Parathyroid adenoma (tissue), 2 donors: ENCODE measurements around the gene REPS2.

Source experiments
- H2AFZ ChIP-seq: fragments of 300-600 bp; sonication (generic); one replicate; pipeline ENCODE4 v1.7.0; 2017; ENCODE audit warnings: antibody characterized with exemption, mild to moderate bottlenecking
- H3K27ac ChIP-seq: fragments of 300-600 bp; sonication (generic); one replicate; pipeline ENCODE4 v1.7.0; 2017
- H3K27me3 ChIP-seq: fragments of 300-600 bp; sonication (generic); one replicate; pipeline ENCODE4 v1.7.0; 2017; ENCODE audit warnings: low read length; ENCODE audit not compliant: control insufficient read depth, insufficient read depth
- H3K36me3 ChIP-seq: fragments of 300-600 bp; sonication (generic); one replicate; pipeline ENCODE4 v1.7.0; 2017; ENCODE audit warnings: low read length; ENCODE audit not compliant: control insufficient read depth, insufficient read depth
- H3K4me1 ChIP-seq: fragments of 300-600 bp; sonication (generic); one replicate; pipeline ENCODE4 v1.7.0; 2017; ENCODE audit warnings: control low read depth
- H3K4me2 ChIP-seq: fragments of 300-600 bp; sonication (generic); one replicate; pipeline ENCODE4 v1.7.0; 2017; ENCODE audit warnings: low read length
- H3K4me3 ChIP-seq: fragments of 300-600 bp; sonication (generic); one replicate; pipeline ENCODE4 v1.7.0; 2017; ENCODE audit warnings: low read depth, low read length
- H3K79me2 ChIP-seq: fragments of 300-600 bp; sonication (generic); one replicate; pipeline ENCODE4 v1.7.0; 2017; ENCODE audit warnings: control low read depth
- H3K9ac ChIP-seq: fragments of 300-600 bp; sonication (generic); one replicate; pipeline ENCODE4 v1.7.0; 2017; ENCODE audit warnings: mild to moderate bottlenecking
- H3K9me3 ChIP-seq: fragments of 300-600 bp; sonication (generic); one replicate; pipeline ENCODE4 v1.7.0; 2017; ENCODE audit warnings: low read length; ENCODE audit not compliant: control insufficient read depth
- TF ChIP-seq, protein P1 (sequence below): fragments of 300-600 bp; sonication (generic); IDR thresholded peaks from one replicate; pipeline ENCODE4 v1.7.0; 2017; ENCODE audit warnings: antibody characterized with exemption, mild to moderate bottlenecking
- donor health status: primary hyperparathyroidism.

REPS2 gene

DNA sequence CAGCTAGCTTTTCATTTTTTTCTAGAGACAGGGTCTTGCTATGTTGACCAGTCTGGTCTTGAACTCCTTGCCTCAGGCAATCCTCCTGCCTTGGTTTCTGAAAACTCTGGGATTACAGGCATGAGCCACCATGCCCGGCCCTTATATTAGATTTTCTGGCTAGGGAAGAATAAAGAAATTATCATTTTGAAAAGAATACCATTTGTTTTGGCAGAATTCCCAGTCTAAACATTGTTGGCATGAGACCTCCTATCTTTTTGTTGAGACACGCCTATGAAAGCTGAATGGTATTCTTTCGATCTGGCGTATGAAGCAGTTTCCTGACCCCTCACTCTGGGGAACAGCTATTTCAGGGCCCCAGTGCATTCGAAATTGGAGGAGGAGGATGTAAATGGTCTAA lies 107.0 kb downstream of the REPS2 start:
- Histone ChIP-seq H3K4me3 (no peak overlapping the region), H3K36me3 (no peaks in the 10 kb centered on the region), H3K79me2 (peaks cover 6% of the 10 kb centered on the region), H3K27ac (no peak overlapping the region), H3K9me3 (no peaks in the 10 kb centered on the region), H3K4me2 (no peak overlapping the region), H3K27me3 (no peaks in the 10 kb centered on the region), H2AFZ (no peak overlapping the region), H3K4me1 (no peaks in the 10 kb centered on the region), H3K9ac (no peak overlapping the region)
- TF ChIP-seq, protein P1, sequence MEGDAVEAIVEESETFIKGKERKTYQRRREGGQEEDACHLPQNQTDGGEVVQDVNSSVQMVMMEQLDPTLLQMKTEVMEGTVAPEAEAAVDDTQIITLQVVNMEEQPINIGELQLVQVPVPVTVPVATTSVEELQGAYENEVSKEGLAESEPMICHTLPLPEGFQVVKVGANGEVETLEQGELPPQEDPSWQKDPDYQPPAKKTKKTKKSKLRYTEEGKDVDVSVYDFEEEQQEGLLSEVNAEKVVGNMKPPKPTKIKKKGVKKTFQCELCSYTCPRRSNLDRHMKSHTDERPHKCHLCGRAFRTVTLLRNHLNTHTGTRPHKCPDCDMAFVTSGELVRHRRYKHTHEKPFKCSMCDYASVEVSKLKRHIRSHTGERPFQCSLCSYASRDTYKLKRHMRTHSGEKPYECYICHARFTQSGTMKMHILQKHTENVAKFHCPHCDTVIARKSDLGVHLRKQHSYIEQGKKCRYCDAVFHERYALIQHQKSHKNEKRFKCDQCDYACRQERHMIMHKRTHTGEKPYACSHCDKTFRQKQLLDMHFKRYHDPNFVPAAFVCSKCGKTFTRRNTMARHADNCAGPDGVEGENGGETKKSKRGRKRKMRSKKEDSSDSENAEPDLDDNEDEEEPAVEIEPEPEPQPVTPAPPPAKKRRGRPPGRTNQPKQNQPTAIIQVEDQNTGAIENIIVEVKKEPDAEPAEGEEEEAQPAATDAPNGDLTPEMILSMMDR: no peak

DNA sequence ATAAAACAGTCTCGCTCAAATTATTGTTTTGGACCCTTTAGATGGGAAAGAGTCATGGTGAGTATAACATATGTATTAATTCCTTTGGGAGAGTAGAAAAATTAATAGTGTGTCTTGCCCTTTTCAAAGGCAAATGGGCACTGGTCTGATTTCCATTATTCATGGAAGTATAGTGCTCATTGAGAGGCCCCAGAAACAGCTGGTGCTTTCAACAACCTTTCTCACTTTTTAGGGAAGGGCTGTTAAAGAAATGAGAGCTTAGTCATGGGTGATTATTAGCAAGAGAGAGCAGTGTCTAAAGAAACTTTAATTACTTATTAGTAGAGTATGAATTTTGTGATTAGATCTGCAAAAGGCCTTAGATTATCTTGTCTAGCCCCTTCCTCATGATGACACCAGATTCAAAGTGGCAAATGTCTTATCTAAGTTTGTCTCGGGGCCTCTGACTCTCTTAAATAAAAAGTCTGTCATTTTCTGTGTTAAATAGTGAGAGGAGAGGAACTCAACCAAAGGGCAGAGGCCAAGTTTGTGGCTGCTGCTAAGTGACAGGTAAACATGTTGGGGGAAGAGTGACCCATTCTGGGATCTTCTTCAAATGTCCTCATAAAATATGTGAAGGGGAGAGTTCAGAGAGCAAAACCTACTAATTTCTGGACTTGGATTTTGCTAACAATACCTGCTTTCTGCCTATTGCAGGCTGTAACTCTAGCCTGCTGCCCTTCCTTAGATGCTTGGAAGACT lies 110.6 kb downstream of the REPS2 start:
- Histone ChIP-seq H3K27me3 (no peaks in the 10 kb centered on the region), H3K4me3 (no peak overlapping the region), H3K9ac (no peak overlapping the region), H3K4me1 (no peaks in the 10 kb centered on the region), H3K4me2 (no peak overlapping the region), H3K27ac (no peak overlapping the region), H3K9me3 (no peaks in the 10 kb centered on the region), H3K79me2 (peaks cover 6% of the 10 kb centered on the region), H3K36me3 (no peaks in the 10 kb centered on the region), H2AFZ (no peak overlapping the region)
- TF ChIP-seq, protein P1: no peak

DNA sequence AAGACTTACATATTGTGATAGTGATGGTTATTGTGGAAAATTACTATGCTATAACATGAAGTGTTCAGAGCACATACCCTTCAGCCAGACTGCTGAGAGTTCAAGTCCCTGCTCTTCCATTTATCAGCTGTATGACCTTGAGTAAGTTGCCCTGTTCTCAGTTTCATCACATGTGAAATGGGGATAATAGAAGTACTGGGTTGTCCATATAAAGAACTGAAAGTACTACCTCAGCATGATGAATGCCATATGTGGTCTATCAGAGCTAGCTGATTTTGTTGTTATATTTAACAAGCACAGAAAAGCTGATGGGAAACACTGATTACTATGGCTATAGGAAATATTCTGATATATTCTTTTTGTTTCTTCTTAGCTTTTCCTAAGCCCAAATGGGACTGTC lies 115.6 kb downstream of the REPS2 start:
- Histone ChIP-seq H3K79me2 (peaks cover 6% of the 10 kb centered on the region), H3K4me2 (no peak overlapping the region), H3K9me3 (no peaks in the 10 kb centered on the region), H3K9ac (no peak overlapping the region), H3K27me3 (no peaks in the 10 kb centered on the region), H3K27ac (no peak overlapping the region), H3K4me1 (no peaks in the 10 kb centered on the region), H3K4me3 (no peak overlapping the region), H2AFZ (no peak overlapping the region), H3K36me3 (no peaks in the 10 kb centered on the region)
- TF ChIP-seq, protein P1: no peak

DNA sequence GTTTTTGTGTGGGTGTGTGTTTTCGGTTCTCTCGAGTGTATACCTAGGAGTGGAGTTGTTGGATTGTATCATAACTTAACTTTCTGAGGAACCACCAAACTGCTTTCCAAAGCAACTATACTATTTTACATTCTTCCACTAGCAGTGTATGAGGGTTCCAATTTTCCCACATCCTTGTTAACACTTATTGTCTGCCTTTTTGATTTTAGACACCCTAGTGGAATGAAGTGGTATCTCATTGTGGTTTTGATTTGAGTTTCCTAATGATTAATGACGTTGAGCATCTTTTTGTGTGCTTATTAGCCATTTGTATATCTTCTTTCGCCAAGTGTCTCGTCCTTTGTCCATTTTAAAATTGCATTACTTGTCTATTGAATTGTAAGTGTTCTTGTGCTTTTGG lies 118.6 kb downstream of the REPS2 start:
- H3K4me2 ChIP-seq: no peak overlapping the region
- H3K79me2 ChIP-seq: no peaks in the 10 kb centered on the region
- no peak overlapping the region for H2AFZ ChIP-seq
- H3K36me3 ChIP-seq: no peaks in the 10 kb centered on the region
- TF ChIP-seq, protein P1: no peak
- H3K4me3 ChIP-seq: no peak overlapping the region
- no peak overlapping the region for H3K9ac ChIP-seq
- no peaks in the 10 kb centered on the region for H3K27me3 ChIP-seq
- H3K27ac ChIP-seq: no peak overlapping the region
- peaks cover 3% of the 10 kb centered on the region for H3K4me1 ChIP-seq
- H3K9me3 ChIP-seq: no peaks in the 10 kb centered on the region

DNA sequence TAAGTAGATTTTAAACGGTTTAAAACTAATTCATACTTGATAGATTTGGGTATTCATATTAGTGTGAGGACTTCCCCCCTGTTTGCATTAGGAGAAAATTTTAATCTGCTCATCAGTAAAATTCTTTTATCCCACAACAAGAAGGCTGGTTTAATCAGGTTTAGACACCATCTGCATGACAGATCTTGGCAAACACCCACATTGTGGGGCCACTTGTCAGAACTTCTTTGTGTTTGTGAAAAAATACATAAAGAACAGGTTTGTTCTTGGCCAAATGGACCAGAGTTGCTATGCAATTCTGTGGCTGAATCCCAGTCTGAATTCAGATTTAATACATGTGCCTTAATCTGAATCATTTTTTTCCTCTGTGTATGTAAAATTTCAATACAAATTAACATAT lies 121.1 kb downstream of the REPS2 start:
- no peaks in the 10 kb centered on the region for H3K27me3 ChIP-seq
- H3K9ac ChIP-seq: no peak overlapping the region
- H3K4me1 ChIP-seq: peaks cover 12% of the 10 kb centered on the region
- H3K27ac ChIP-seq: peak overlapping the region; percentile 55
- no peaks in the 10 kb centered on the region for H3K36me3 ChIP-seq
- H2AFZ ChIP-seq: no peak overlapping the region
- no peaks in the 10 kb centered on the region for H3K9me3 ChIP-seq
- TF ChIP-seq, protein P1: no peak
- H3K4me3 ChIP-seq: no peak overlapping the region
- no peaks in the 10 kb centered on the region for H3K79me2 ChIP-seq
- H3K4me2 ChIP-seq: peak overlapping the region; percentile 33
